Stimulated activated CD8-positive, alpha-beta memory T cell treated with anti-CD3 and anti-CD28 coated beads, Interleukin-7, amount 100 ng/mL, for 24 hours (primary cell): ENCODE data around the gene LDAH.
"Not testable (repeated sequence)": the region's sequence is repeated elsewhere in the genome, so short reads cannot be mapped to it uniquely, and the experiment has no call there.

Source experiments
- DNase-seq: peaks from one replicate; pipeline ENCODE4 v3.0.0-alpha.2; 2020; ENCODE audit warnings: low read depth

Gene LDAH

GRCh38 chr2:20722592-20723240 lies 100.2 kb downstream of the LDAH start:
- no peak for DNase-seq

GRCh38 chr2:20717641-20718040 lies 105.3 kb downstream of the LDAH start:
- no peak for DNase-seq

GRCh38 chr2:20716164-20716563 lies 106.7 kb downstream of the LDAH start:
- not testable (repeated sequence) for DNase-seq

GRCh38 chr2:20714412-20714811 lies 108.5 kb downstream of the LDAH start:
- DNase-seq: not testable (repeated sequence)

GRCh38 chr2:20713585-20713984 lies 109.3 kb downstream of the LDAH start:
- not testable (repeated sequence) for DNase-seq

- DNase-seq: not testable (repeated sequence)
Measured at GRCh38 chr2:20711641-20712040, 111.3 kb downstream of the LDAH start.

GRCh38 chr2:20707601-20708000 lies 115.3 kb downstream of the LDAH start:
- no peak for DNase-seq

GRCh38 chr2:20706786-20707185 lies 116.1 kb downstream of the LDAH start:
- no peak for DNase-seq

- no peak for DNase-seq
Measured at GRCh38 chr2:20706217-20706616, 116.7 kb downstream of the LDAH start.

GRCh38 chr2:20704886-20705285 lies 118.0 kb downstream of the LDAH start:
- DNase-seq: no peak

GRCh38 chr2:20702563-20702962 lies 120.3 kb downstream of the LDAH start:
- DNase-seq: no peak

- no peak for DNase-seq
Measured at GRCh38 chr2:20698916-20699613, 123.8 kb downstream of the LDAH start.

- DNase-seq: no peak
Measured at GRCh38 chr2:20697322-20697934, 125.5 kb downstream of the LDAH start.

GRCh38 chr2:20696366-20696765 lies 126.5 kb downstream of the LDAH start:
- DNase-seq: no peak

- no peak for DNase-seq
Measured at GRCh38 chr2:20693317-20693716, 129.6 kb downstream of the LDAH start.

- DNase-seq: no peak
Measured at GRCh38 chr2:20692081-20692480, 130.8 kb downstream of the LDAH start.

- DNase-seq: no peak
Measured at GRCh38 chr2:20691076-20691734, 131.7 kb downstream of the LDAH start.

GRCh38 chr2:20689428-20690264 lies 133.3 kb downstream of the LDAH start:
- DNase-seq: no peak

GRCh38 chr2:20687260-20687832 lies 135.6 kb downstream of the LDAH start:
- no peak for DNase-seq

- DNase-seq: no peak
Measured at GRCh38 chr2:20684581-20685063, 138.3 kb downstream of the LDAH start.

GRCh38 chr2:20682167-20682920 lies 140.6 kb downstream of the LDAH start:
- DNase-seq: no peak
